OCI-M1 (cell line): ENCODE measurements around the gene FHIP1B.

Source experiments
- DNase-seq: peaks from one replicate; lab custom pipeline; 2025; lab: John Stamatoyannopoulos, UW

The FHIP1B gene

DNA sequence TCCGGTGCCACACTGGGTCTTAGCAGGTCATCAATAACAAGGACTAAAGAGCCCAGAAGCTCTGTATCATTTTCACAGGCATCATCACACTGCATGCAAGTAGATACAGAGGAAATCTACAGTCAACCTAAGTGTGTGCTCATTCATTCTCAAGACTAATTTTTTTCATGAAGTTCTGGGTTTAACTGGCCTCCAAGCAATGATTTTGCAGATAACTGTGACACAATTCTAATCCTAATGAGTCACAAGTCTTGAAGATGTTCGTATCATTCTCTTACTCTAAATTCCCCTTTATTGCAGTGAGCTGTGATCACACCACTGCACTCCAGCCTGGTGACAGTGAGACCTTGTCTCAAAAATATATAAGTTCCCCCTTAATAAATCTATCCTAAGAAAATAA, 33.0 kb downstream of the FHIP1B start:
- peak; percentile 30 for DNase-seq

GRCh38 chr11:6200975-6201374, 33.5 kb downstream of the FHIP1B start:
- peak; percentile 67 for DNase-seq

- DNase-seq = no peak
These were observed 35.1 kb downstream of the FHIP1B start, which contains the start of gene OR52W1 for GRCh38 chr11:6199174-6199810. Gene OR52W1 (plus strand): TSS chr11:6199224. CDS start chr11:6199224, 0 bp downstream.

- no peak for DNase-seq
These were observed 36.8 kb downstream of the FHIP1B start for GRCh38 chr11:6197466-6198200.

DNA sequence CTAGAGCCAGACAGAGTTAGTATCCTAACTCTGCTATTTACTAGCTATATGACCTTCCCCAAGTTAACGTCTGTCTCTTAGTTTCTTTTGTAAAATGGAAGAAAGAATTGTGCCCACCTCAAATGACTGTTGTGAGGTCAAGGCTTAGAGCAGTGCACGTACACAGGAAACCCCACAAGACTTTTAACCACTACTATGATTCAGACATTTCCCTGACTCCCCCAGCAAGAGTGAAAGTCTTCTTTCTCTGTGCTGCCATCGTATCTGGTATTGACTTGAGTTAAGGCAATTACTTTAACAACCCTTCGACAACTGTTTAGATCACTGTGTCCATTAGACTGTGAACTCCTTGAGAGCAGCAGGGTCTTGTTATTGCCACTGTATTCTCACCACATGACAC, 38.0 kb downstream of the FHIP1B start:
- DNase-seq = no peak

GRCh38 chr11:6194065-6194581, 40.3 kb downstream of the FHIP1B start:
- DNase-seq = peak; percentile 66

GRCh38 chr11:6191742-6192141, 42.7 kb downstream of the FHIP1B start:
- DNase-seq = no peak

DNA sequence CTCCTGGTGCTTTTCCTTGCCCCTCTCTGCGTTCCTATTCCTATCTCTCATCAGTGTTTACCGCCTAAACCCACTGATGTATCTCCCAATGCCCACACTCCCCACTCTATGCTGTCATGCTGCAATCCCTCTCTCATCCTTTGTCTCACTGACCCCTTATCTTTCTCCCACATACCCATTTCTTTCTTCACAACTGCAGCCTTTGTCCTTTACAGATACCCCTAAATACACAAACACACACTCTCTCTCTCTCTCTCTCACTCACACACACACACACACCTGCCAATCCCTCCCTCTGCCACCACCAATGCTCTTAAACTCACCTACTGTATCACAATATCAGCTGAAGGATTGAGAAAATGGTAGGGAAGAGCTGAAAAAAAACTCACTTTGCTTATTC, 59.0 kb downstream of the FHIP1B start:
- peak; percentile 49 for DNase-seq

- no peak for DNase-seq
These were observed 64.2 kb downstream of the FHIP1B start, which contains the start of gene OR52B2 for GRCh38 chr11:6170226-6170625. Gene OR52B2 (minus strand): TSS chr11:6170326. CDS start chr11:6170326, 0 bp downstream.
